GM23338 (cell line): Measurements from ENCODE around the gene SLC9A3. TPM values are rescaled to one million over a fixed set of nuclear protein-coding genes. Genes with fewer than 3 reads are reported as not detected.

Source experiments
- ATAC-seq: fragments of 200-7000 bp; cut with Tn5 transposase; 3 replicates; pipeline ENCODE4 v1.9.1; 2020
- DNase-seq: peaks from one replicate; pipeline ENCODE4 v3.0.0-alpha.2; 2015; ENCODE audit warnings: low spot score
- H2AFZ ChIP-seq: fragments of 200-600 bp; sonication (generic); 2 replicates; pipeline ENCODE4 v1.8.0; 2016; ENCODE audit warnings: antibody characterized with exemption, mild to moderate bottlenecking, moderate library complexity
- H3F3A ChIP-seq: fragments of 200-600 bp; sonication (generic); replicated peaks from 2 replicates; pipeline ENCODE4 v1.8.0; 2017; ENCODE audit warnings: antibody characterized with exemption, mixed run types, low read depth
- H3K27ac ChIP-seq: fragments of 200-600 bp; sonication (generic); 2 replicates; pipeline ENCODE4 v1.6.1; 2016; ENCODE audit warnings: low read depth
- H3K27me3 ChIP-seq: fragments of 200-600 bp; sonication (generic); 2 replicates; pipeline ENCODE4 v1.8.0; 2016; ENCODE audit warnings: mild to moderate bottlenecking, mixed run types, moderate library complexity; ENCODE audit not compliant: insufficient read depth
- H3K36me3 ChIP-seq: fragments of 200-600 bp; sonication (generic); 2 replicates; pipeline ENCODE4 v1.8.0; 2016; ENCODE audit warnings: mild to moderate bottlenecking; ENCODE audit not compliant: insufficient read depth
- H3K4me1 ChIP-seq: fragments of 200-600 bp; sonication (generic); 2 replicates; pipeline ENCODE4 v1.8.0; 2016; ENCODE audit warnings: mild to moderate bottlenecking, moderate library complexity; ENCODE audit not compliant: insufficient read depth
- H3K4me2 ChIP-seq: fragments of 200-600 bp; sonication (generic); 2 replicates; pipeline ENCODE4 v1.7.1; 2017; ENCODE audit warnings: mixed run types
- H3K4me3 ChIP-seq: fragments of 200-600 bp; sonication (generic); 2 replicates; pipeline ENCODE4 v1.6.1; 2016; ENCODE audit warnings: mixed run types
- H3K79me2 ChIP-seq: fragments of 200-600 bp; sonication (generic); replicated peaks from 2 replicates; pipeline ENCODE4 v1.8.0; 2017; ENCODE audit warnings: mild to moderate bottlenecking; ENCODE audit not compliant: insufficient read depth
- H3K9me2 ChIP-seq: fragments of 200-600 bp; sonication (generic); 2 replicates; pipeline ENCODE4 v1.8.0; 2017; ENCODE audit not compliant: insufficient read depth
- H4K20me1 ChIP-seq: fragments of 200-600 bp; sonication (generic); replicated peaks from 2 replicates; pipeline ENCODE4 v1.8.0; 2017; ENCODE audit warnings: mild to moderate bottlenecking; ENCODE audit not compliant: insufficient read depth
- H3K27ac Mint-ChIP-seq: 2 replicates; pipeline ENCODE4 v1.8.0; 2020; ENCODE audit warnings: inconsistent platforms, mild to moderate bottlenecking, moderate library complexity, mixed read lengths
- H3K27me3 Mint-ChIP-seq: 3 replicates; pipeline ENCODE4 v1.8.0; 2022; ENCODE audit warnings: low read depth, mild to moderate bottlenecking, moderate library complexity, mixed read lengths, inconsistent platforms; ENCODE audit not compliant: insufficient read depth, poor library complexity
- H3K36me3 Mint-ChIP-seq: 3 replicates; pipeline ENCODE4 v1.8.0; 2021; ENCODE audit warnings: low read depth, mild to moderate bottlenecking, inconsistent platforms, moderate library complexity, mixed read lengths
- H3K4me1 Mint-ChIP-seq: 3 replicates; pipeline ENCODE4 v1.8.0; 2020; ENCODE audit warnings: mild to moderate bottlenecking, inconsistent platforms, mixed read lengths
- H3K4me3 Mint-ChIP-seq: 3 replicates; pipeline ENCODE4 v1.8.0; 2021; ENCODE audit warnings: moderate library complexity, mild to moderate bottlenecking, inconsistent platforms, mixed read lengths
- H3K9me3 Mint-ChIP-seq: 3 replicates; pipeline ENCODE4 v1.8.0; 2020; ENCODE audit warnings: moderate library complexity, mild to moderate bottlenecking, inconsistent platforms, mixed read lengths
- EZH2 ChIP-seq: fragments of 200-600 bp; sonication (generic); IDR thresholded peaks from one replicate; pipeline ENCODE4 v1.8.0; 2017; ENCODE audit warnings: antibody characterized with exemption, mild to moderate bottlenecking, low read depth; ENCODE audit not compliant: unreplicated experiment
- EZH2phosphoT487 ChIP-seq: fragments of 200-600 bp; sonication (generic); IDR thresholded peaks from one replicate; pipeline ENCODE4 v1.8.1; 2018; ENCODE audit warnings: antibody characterized with exemption; ENCODE audit not compliant: unreplicated experiment
- JUNB ChIP-seq: IDR thresholded peaks from one replicate; pipeline ENCODE4 v1.6.1; 2016; ENCODE audit warnings: antibody characterized with exemption; ENCODE audit not compliant: unreplicated experiment
- NANOG ChIP-seq: IDR thresholded peaks from 2 replicates; pipeline ENCODE4 v1.6.1; 2016; ENCODE audit warnings: antibody characterized with exemption, borderline replicate concordance
- POLR2AphosphoS5 ChIP-seq: IDR thresholded peaks from 2 replicates; pipeline ENCODE4 v1.6.1; 2016; ENCODE audit warnings: antibody characterized with exemption, low read depth
- STAT1 ChIP-seq: IDR thresholded peaks from one replicate; pipeline ENCODE4 v1.6.1; 2016; ENCODE audit warnings: antibody characterized with exemption; ENCODE audit not compliant: unreplicated experiment
- ZNF114 ChIP-seq: fragments of 250-450 bp; sonication (Bioruptor Pico); IDR thresholded peaks from 2 replicates; pipeline ENCODE4 v1.5.0; 2020; ENCODE audit warnings: mild to moderate bottlenecking, moderate library complexity
- ZNF331 ChIP-seq: fragments of 250-450 bp; sonication (Bioruptor Pico); IDR thresholded peaks from 2 replicates; pipeline ENCODE4 v1.5.0; 2020; ENCODE audit warnings: low read depth, mild to moderate bottlenecking, moderate library complexity
- polyA plus RNA-seq: library from polyadenylated mRNA; unstranded; fragments of >200 nt; fragmentation: Nextera tagmentation; extraction: Ambion mirVana; gene quantifications from 2 replicates; pipeline ENCODE4 v1.2.1, GENCODE V29; 2016
- total RNA-seq: library from RNA; depleted of rRNA; stranded (reverse); fragments of >200 nt; shearing (Covaris generic); gene quantifications from 2 replicates; pipeline ENCODE4 v1.2.3, GENCODE V29; 2014
- TF ChIP-seq, protein P1 (sequence below), 2 experiments: fragments of 200-600 bp in 1 of 2; sonication (generic) in 1 of 2; conservative IDR thresholded peaks; 2 replicates each; pipeline versions ENCODE4 v1.5.1 to v1.6.1; 2016 to 2017; ENCODE audit warnings: antibody characterized with exemption in 2 of 2, low read depth in 2 of 2, mild to moderate bottlenecking in 2 of 2, moderate library complexity in 1 of 2
- TF ChIP-seq, protein P2 (sequence below): IDR thresholded peaks from 2 replicates; pipeline ENCODE4 v1.6.1; 2016; ENCODE audit warnings: antibody characterized with exemption

The SLC9A3 gene
- total and polyA plus RNA-seq, 2 experiments from 2014 or later: 0.39 to 3.1 TPM

DNA sequence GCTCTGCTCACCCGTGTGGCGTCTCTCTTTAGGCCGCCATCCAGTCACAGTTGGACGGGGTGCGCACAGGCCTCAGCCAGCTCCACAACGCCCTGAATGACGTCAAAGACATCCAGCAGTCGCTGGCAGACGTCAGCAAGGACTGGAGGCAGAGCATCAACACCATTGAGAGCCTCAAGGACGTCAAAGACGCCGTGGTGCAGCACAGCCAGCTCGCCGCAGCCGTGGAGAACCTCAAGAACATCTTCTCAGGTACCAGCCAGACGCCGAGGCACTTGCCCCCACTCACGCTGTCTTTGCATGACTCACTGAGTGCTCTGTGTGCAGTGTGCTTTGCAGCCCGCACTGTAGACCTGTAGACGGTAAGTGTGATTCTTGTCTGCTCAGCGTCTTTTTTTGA, 76.7 kb downstream of the SLC9A3 start:
- peaks cover 28% of the 10 kb centered on the region for H3K79me2 ChIP-seq
- no peaks in the 10 kb centered on the region for H3K27me3 ChIP-seq
- ATAC-seq: no peak
- DNase-seq: no peak
- no peak overlapping the region for H3K4me2 ChIP-seq
- no peaks in the 10 kb centered on the region for H3F3A ChIP-seq
- no peak overlapping the region for H3K4me3 Mint-ChIP-seq
- H3K4me1 Mint-ChIP-seq: peaks cover 3% of the 10 kb centered on the region; the same call in 2 of the 3 replicates
- TF ChIP-seq EZH2: no peak
- TF ChIP-seq STAT1: no peak
- no peak for TF ChIP-seq EZH2phosphoT487
- H3K9me3 Mint-ChIP-seq: peaks cover 3% of the 10 kb centered on the region; the same call in 1 of the 3 replicates
- H3K9me2 ChIP-seq: no peaks in the 10 kb centered on the region
- no peak overlapping the region for H3K4me3 ChIP-seq
- peaks cover 7% of the 10 kb centered on the region for H4K20me1 ChIP-seq
- H3K27me3 Mint-ChIP-seq: peaks cover 9% of the 10 kb centered on the region
- no peak overlapping the region for H3K27ac ChIP-seq
- peaks cover under 1% of the 10 kb centered on the region; the same call in 1 of the 2 replicates for H3K4me1 ChIP-seq
- peaks cover 48% of the 10 kb centered on the region for H3K36me3 Mint-ChIP-seq
- H3K36me3 ChIP-seq: peaks cover 20% of the 10 kb centered on the region
- no peak overlapping the region for H3K27ac Mint-ChIP-seq
- H2AFZ ChIP-seq: no peak overlapping the region

DNA sequence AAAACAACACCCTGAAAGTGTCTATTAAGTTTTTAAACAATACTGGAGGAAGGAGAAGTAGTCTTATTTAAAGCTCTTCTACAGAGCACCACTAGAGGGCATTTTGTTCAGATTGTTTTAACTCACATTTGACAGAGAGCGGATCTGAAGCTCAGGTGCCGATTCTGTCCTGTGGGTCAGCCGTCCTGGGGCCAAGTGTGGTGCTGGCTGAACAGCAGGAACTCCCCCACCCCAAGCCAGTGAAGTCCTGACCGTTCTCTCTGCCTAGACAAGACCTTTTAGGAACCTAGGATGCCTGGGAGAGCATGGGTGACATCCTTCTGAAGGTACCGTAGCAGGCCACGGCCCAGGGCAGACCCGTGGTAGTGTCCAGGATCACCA, 77.4 kb downstream of the SLC9A3 start:
- Histone ChIP-seq H3K79me2 (peaks cover 24% of the 10 kb centered on the region), H3K4me2 (no peak overlapping the region), H3F3A (no peaks in the 10 kb centered on the region), H4K20me1 (peaks cover 7% of the 10 kb centered on the region), H3K4me1 (peaks cover 6% of the 10 kb centered on the region; the same call in 1 of the 2 replicates), H2AFZ (no peak overlapping the region), H3K27ac (no peak overlapping the region), H3K9me2 (no peaks in the 10 kb centered on the region), H3K36me3 (peaks cover 20% of the 10 kb centered on the region), H3K4me3 (no peak overlapping the region), H3K27me3 (no peaks in the 10 kb centered on the region)
- Mint-ChIP-seq H3K4me3 (no peak overlapping the region), H3K27ac (no peak overlapping the region), H3K4me1 (peaks cover 3% of the 10 kb centered on the region; the same call in 2 of the 3 replicates), H3K9me3 (peaks cover 3% of the 10 kb centered on the region; the same call in 1 of the 3 replicates), H3K36me3 (peaks cover 42% of the 10 kb centered on the region), H3K27me3 (peaks cover 13% of the 10 kb centered on the region)
- peak; percentile 20; the same call in 2 of the 3 replicates for ATAC-seq
- TF ChIP-seq ZNF331 (CRISPR knock-in tag): no peak
- TF ChIP-seq NANOG: no peak
- TF ChIP-seq, protein P1, sequence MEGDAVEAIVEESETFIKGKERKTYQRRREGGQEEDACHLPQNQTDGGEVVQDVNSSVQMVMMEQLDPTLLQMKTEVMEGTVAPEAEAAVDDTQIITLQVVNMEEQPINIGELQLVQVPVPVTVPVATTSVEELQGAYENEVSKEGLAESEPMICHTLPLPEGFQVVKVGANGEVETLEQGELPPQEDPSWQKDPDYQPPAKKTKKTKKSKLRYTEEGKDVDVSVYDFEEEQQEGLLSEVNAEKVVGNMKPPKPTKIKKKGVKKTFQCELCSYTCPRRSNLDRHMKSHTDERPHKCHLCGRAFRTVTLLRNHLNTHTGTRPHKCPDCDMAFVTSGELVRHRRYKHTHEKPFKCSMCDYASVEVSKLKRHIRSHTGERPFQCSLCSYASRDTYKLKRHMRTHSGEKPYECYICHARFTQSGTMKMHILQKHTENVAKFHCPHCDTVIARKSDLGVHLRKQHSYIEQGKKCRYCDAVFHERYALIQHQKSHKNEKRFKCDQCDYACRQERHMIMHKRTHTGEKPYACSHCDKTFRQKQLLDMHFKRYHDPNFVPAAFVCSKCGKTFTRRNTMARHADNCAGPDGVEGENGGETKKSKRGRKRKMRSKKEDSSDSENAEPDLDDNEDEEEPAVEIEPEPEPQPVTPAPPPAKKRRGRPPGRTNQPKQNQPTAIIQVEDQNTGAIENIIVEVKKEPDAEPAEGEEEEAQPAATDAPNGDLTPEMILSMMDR (conservative IDR thresholded peaks at IDR 0.05; ENCODE audit: low read depth in 2 of 2): peak; percentile 49 to 64
- no peak for TF ChIP-seq JUNB
- peak; percentile 76 for DNase-seq

DNA sequence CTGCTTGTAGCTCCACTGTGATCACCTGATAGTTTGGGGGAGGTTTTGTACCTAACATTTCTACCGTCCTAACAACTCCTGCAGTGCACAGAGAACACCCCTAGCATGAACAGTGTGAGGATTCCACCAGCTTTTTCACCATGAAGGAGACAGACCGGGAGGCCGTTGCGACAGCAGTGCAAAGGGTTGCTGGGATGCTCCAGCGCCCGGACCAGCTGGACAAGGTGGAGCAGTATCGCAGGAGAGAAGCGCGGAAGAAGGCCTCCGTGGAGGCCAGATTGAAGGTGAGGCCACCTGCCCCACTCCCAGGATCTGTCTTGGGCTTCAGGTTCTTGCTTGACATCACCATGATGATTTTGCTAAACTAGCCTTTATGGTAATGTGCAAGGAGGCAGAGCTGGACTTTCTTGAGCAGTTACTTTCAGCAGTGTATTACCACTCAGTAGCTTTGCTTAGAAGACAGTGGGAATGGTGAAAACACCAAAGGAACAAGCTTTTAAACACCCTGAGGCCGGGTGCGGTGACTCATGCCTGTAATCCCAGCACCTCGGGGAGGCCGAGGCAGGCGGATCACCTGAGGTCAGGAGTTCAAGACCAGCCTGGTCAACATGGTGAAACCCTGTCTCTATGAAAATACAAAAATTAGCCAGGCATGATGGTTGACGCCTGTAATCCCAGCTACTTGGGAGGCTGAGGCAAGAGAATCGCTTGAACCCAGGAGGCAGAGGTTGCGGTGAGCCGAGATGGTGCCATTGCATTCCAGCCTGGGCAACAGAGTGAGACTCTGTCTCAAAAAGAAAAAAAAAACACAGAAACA, 78.0 kb downstream of the SLC9A3 start:
- H3K36me3 ChIP-seq: peaks cover 18% of the 10 kb centered on the region
- Mint-ChIP-seq H3K9me3 (peaks cover 3% of the 10 kb centered on the region; the same call in 1 of the 3 replicates), H3K4me3 (no peak overlapping the region), H3K36me3 (peaks cover 39% of the 10 kb centered on the region), H3K4me1 (peaks cover 3% of the 10 kb centered on the region; the same call in 2 of the 3 replicates), H3K27me3 (peaks cover 14% of the 10 kb centered on the region), H3K27ac (no peak overlapping the region)
- no peaks in the 10 kb centered on the region for H3F3A ChIP-seq
- DNase-seq (no peak), ATAC-seq (no peak)
- no peak overlapping the region for H3K4me3 ChIP-seq
- H3K27ac ChIP-seq: no peak overlapping the region
- H3K9me2 ChIP-seq: no peaks in the 10 kb centered on the region
- peaks cover 6% of the 10 kb centered on the region; the same call in 1 of the 2 replicates for H3K4me1 ChIP-seq
- peaks cover 7% of the 10 kb centered on the region for H4K20me1 ChIP-seq
- H3K27me3 ChIP-seq: no peaks in the 10 kb centered on the region
- no peak overlapping the region for H2AFZ ChIP-seq
- H3K79me2 ChIP-seq: peaks cover 18% of the 10 kb centered on the region
- H3K4me2 ChIP-seq: no peak overlapping the region
- TF ChIP-seq NANOG (no peak), STAT1 (no peak), POLR2AphosphoS5 (no peak), ZNF114 (CRISPR knock-in tag) (no peak), EZH2phosphoT487 (no peak)
- TF ChIP-seq, protein P1 (conservative IDR thresholded peaks at IDR 0.05; ENCODE audit: low read depth in 2 of 2): no peak
- TF ChIP-seq, protein P2, sequence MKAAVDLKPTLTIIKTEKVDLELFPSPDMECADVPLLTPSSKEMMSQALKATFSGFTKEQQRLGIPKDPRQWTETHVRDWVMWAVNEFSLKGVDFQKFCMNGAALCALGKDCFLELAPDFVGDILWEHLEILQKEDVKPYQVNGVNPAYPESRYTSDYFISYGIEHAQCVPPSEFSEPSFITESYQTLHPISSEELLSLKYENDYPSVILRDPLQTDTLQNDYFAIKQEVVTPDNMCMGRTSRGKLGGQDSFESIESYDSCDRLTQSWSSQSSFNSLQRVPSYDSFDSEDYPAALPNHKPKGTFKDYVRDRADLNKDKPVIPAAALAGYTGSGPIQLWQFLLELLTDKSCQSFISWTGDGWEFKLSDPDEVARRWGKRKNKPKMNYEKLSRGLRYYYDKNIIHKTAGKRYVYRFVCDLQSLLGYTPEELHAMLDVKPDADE: no peak
